Trophoblast cell (in vitro differentiated cells and primary cell): ENCODE data around the gene SLC9A2.

Experiments used
- DNase-seq, 2 donors: peaks; one replicate each; pipeline ENCODE4 v3.0.0-alpha.2; 2016
- H2AFZ ChIP-seq: 2 replicates; pipeline ENCODE4 v1.6.1; 2013; ENCODE audit warnings: low read length, moderate library complexity, mild to moderate bottlenecking; ENCODE audit not compliant: insufficient read depth, poor library complexity
- H2AK5ac ChIP-seq: 2 replicates; pipeline ENCODE4 v1.6.1; 2013; ENCODE audit warnings: mild to moderate bottlenecking, low read length
- H2BK120ac ChIP-seq: 2 replicates; pipeline ENCODE4 v1.6.1; 2013; ENCODE audit warnings: low read length, mild to moderate bottlenecking, moderate library complexity; ENCODE audit not compliant: insufficient read depth, poor library complexity
- H2BK12ac ChIP-seq: 2 replicates; pipeline ENCODE4 v1.6.1; 2013; ENCODE audit warnings: mild to moderate bottlenecking, low read length, moderate library complexity
- H2BK5ac ChIP-seq: 2 replicates; pipeline ENCODE4 v1.6.1; 2013; ENCODE audit warnings: low read length, low read depth, moderate library complexity, mild to moderate bottlenecking; ENCODE audit not compliant: poor library complexity
- H3K14ac ChIP-seq: 2 replicates; pipeline ENCODE4 v1.6.1; 2013; ENCODE audit warnings: mild to moderate bottlenecking, low read length
- H3K18ac ChIP-seq: 2 replicates; pipeline ENCODE4 v1.6.1; 2013; ENCODE audit warnings: mild to moderate bottlenecking, low read length
- H3K23ac ChIP-seq: 2 replicates; pipeline ENCODE4 v1.6.1; 2013; ENCODE audit warnings: low read length
- H3K27ac ChIP-seq: 2 replicates; pipeline ENCODE4 v1.5.1; 2013; ENCODE audit warnings: low read depth, mild to moderate bottlenecking, inconsistent platforms, low read length, moderate library complexity
- H3K27me3 ChIP-seq: 2 replicates; pipeline ENCODE4 v1.6.1; 2013; ENCODE audit warnings: inconsistent platforms, mild to moderate bottlenecking, low read length, moderate library complexity; ENCODE audit not compliant: insufficient read depth
- H3K36me3 ChIP-seq, 2 experiments: 1 replicate in 1 of 2; 2 replicates in 1 of 2; pipeline ENCODE4 v1.6.1; 2013; ENCODE audit warnings: low read length in 2 of 2, mild to moderate bottlenecking in 2 of 2, moderate library complexity in 1 of 2; ENCODE audit not compliant: insufficient read depth in 2 of 2, control insufficient read depth in 1 of 2
- H3K4ac ChIP-seq: 2 replicates; pipeline ENCODE4 v1.6.1; 2013; ENCODE audit warnings: low read depth, mild to moderate bottlenecking, low read length, moderate library complexity
- H3K4me1 ChIP-seq, 2 experiments: 1 replicate in 1 of 2; 2 replicates in 1 of 2; pipeline ENCODE4 v1.6.1; 2013; ENCODE audit warnings: low read length in 2 of 2, mild to moderate bottlenecking in 2 of 2, moderate library complexity in 1 of 2; ENCODE audit not compliant: insufficient read depth in 2 of 2, control insufficient read depth in 1 of 2
- H3K4me2 ChIP-seq: 2 replicates; pipeline ENCODE4 v1.6.1; 2013; ENCODE audit warnings: inconsistent platforms, mild to moderate bottlenecking, low read length, moderate library complexity
- H3K4me3 ChIP-seq: 2 replicates; pipeline ENCODE4 v1.5.1; 2013; ENCODE audit warnings: mild to moderate bottlenecking, low read depth, low read length, inconsistent platforms
- H3K79me1 ChIP-seq: one replicate; pipeline ENCODE4 v1.6.1; 2013; ENCODE audit warnings: low read length
- H3K79me2 ChIP-seq: 2 replicates; pipeline ENCODE4 v1.6.1; 2013; ENCODE audit warnings: low read length, mild to moderate bottlenecking; ENCODE audit not compliant: control insufficient read depth, insufficient read depth, poor library complexity
- H3K9ac ChIP-seq: 2 replicates; pipeline ENCODE4 v1.6.1; 2013; ENCODE audit warnings: mild to moderate bottlenecking, low read length
- H3K9me3 ChIP-seq: 2 replicates; pipeline ENCODE4 v1.6.1; 2013; ENCODE audit warnings: low read depth, mild to moderate bottlenecking, control low read depth, inconsistent platforms, low read length; ENCODE audit not compliant: insufficient read depth
- H4K12ac ChIP-seq: 2 replicates; pipeline ENCODE4 v1.6.1; 2013; ENCODE audit warnings: low read depth, mild to moderate bottlenecking, low read length, moderate library complexity
- H4K8ac ChIP-seq: 2 replicates; pipeline ENCODE4 v1.6.1; 2013; ENCODE audit warnings: low read depth, mild to moderate bottlenecking, low read length, moderate library complexity
- H4K91ac ChIP-seq: one replicate; pipeline ENCODE4 v1.6.1; 2013; ENCODE audit warnings: low read depth, mild to moderate bottlenecking, low read length, moderate library complexity
- WGBS: extraction: QIAGEN DNeasy Blood & Tissue Kit; methylation state at CpG from one replicate; pipeline ENCODE4 v1.1.7; 2013; ENCODE audit warnings: missing lambda C conversion rate; ENCODE audit not compliant: insufficient read length, insufficient coverage; ENCODE audit errors: extremely low coverage; 5-methylcytosine and 5-hydroxymethylcytosine counted together

The SLC9A2 gene

DNA sequence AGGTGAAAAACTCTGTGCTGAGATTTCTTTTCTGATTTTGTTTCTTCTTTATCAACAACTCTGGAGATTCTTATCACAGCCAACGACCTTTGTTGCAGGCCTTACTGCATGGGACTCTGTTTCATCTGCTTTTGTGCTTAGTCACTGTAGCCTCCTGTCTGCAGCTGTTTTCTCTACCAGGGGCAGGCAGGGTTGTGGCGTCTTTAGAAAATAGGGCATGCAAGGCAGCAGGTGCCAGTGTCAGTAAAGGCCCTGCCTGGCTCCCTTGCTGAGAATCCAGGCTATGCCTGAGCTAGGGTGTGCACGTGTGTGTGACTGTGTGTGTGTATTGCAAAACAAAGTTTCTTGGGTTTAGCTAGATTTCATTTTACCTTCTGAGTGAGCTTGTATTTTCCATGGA is 14.6 kb upstream of the SLC9A2 start:
- H3K18ac ChIP-seq = no peak overlapping the region
- peaks cover 0 to 2% of the 10 kb centered on the region in 2 experiments for H3K4me1 ChIP-seq
- no peak overlapping the region for H2BK5ac ChIP-seq
- H2AK5ac ChIP-seq = no peak overlapping the region
- no peak overlapping the region for H4K91ac ChIP-seq
- H3K27ac ChIP-seq = no peak overlapping the region
- no peak overlapping the region for H2AFZ ChIP-seq
- H4K12ac ChIP-seq = no peak overlapping the region
- H3K4me3 ChIP-seq = no peak overlapping the region
- H2BK12ac ChIP-seq = no peak overlapping the region
- no peaks in the 10 kb centered on the region for H3K36me3 ChIP-seq
- H4K8ac ChIP-seq = no peak overlapping the region
- no peak overlapping the region for H3K4me2 ChIP-seq
- peak; percentile 21 to 63 for DNase-seq
- no CpG with 5 or more reads among the region's 3 CpGs for WGBS
- no peaks in the 10 kb centered on the region for H3K79me1 ChIP-seq
- no peak overlapping the region for H3K23ac ChIP-seq
- no peak overlapping the region for H2BK120ac ChIP-seq
- H3K4ac ChIP-seq = no peak overlapping the region
- no peaks in the 10 kb centered on the region for H3K9me3 ChIP-seq
- H3K9ac ChIP-seq = no peak overlapping the region
- no peaks in the 10 kb centered on the region for H3K27me3 ChIP-seq
- H3K79me2 ChIP-seq = no peaks in the 10 kb centered on the region
- no peak overlapping the region for H3K14ac ChIP-seq

DNA sequence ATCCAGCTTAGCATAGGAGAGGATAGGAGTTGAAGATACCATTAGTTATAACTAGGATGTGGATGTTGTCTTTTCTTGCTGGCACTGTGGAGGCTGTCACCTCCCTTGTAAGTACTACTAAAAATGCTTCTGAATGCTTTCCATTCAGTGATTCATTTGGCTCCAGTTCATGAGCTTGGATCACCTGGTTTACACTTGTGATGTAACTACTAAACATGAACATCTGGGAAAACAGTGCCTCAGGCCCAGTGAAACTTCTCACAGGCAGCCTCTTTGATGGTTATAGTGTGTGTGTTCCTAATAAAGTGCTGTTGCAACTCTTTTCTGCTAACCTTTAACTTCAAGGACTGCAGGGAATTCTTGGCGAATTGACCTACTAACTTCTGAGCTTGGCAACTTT is 13.0 kb upstream of the SLC9A2 start:
- Histone ChIP-seq H2BK120ac (no peak overlapping the region), H2AFZ (no peak overlapping the region), H3K4ac (no peak overlapping the region), H2BK5ac (no peak overlapping the region), H3K4me3 (no peak overlapping the region), H3K4me1 (peaks cover 0 to 2% of the 10 kb centered on the region in 2 experiments), H3K27ac (no peak overlapping the region), H3K79me1 (no peaks in the 10 kb centered on the region), H3K36me3 (no peaks in the 10 kb centered on the region), H4K91ac (no peak overlapping the region), H4K12ac (no peak overlapping the region), H4K8ac (no peak overlapping the region), H3K79me2 (no peaks in the 10 kb centered on the region), H3K4me2 (no peak overlapping the region), H3K27me3 (no peaks in the 10 kb centered on the region), H3K9ac (no peak overlapping the region), H3K18ac (no peak overlapping the region), H3K9me3 (no peaks in the 10 kb centered on the region), H2BK12ac (no peak overlapping the region), H3K14ac (no peak overlapping the region), H3K23ac (no peak overlapping the region), H2AK5ac (no peak overlapping the region)
- WGBS = no CpG with 5 or more reads among the region's 1 CpG
- DNase-seq = peak; percentile 79 to 82

DNA sequence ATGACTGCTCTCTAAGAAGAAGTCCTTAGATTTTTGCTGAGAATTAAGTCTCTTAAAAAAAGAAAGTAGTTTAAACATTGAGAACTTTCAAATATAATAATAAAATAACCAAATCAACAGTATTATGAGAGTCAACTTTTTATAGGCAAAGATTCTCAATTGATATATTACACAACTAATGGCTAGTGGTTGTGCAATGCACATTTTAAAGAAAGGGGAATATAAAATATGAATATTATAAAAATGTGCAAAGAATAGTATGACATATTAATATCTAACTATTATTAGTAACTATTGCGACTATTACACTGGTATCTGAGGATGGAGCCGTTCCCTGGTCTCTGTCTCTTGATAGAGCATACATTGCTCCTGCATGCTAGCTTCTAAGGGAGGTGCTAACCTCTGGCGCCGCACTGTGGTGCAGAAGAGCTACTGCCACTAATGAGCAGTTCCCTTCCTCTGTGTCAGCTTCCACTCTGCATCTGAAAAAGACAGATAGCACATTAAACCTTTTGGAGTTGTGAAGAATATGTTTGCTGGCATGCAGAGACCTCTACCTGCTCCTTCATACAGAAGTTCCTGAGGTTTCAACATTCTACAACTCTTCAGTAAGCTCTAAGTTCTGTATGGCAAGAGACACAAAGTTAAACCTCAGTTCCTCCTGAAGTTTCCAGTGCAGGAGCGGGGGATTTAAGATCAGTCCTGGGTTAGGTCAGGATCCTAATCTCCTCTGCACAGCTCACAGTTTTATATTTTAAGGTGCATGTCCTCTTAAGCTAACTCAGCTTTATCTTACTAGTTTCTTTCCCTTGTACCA is 3.5 kb upstream of the SLC9A2 start:
- no CpG with 5 or more reads among the region's 5 CpGs for WGBS
- Histone ChIP-seq H3K4me3 (no peak overlapping the region), H2BK5ac (no peak overlapping the region), H2AFZ (no peak overlapping the region), H3K4me2 (no peak overlapping the region), H2BK12ac (no peak overlapping the region), H2AK5ac (no peak overlapping the region), H2BK120ac (no peak overlapping the region), H3K9ac (no peak overlapping the region), H3K23ac (no peak overlapping the region), H3K27ac (no peak overlapping the region), H3K18ac (no peak overlapping the region), H3K14ac (no peak overlapping the region), H4K91ac (no peak overlapping the region), H3K4ac (no peak overlapping the region), H4K12ac (no peak overlapping the region), H3K27me3 (peaks cover 21% of the 10 kb centered on the region), H3K9me3 (no peaks in the 10 kb centered on the region), H3K36me3 (no peaks in the 10 kb centered on the region), H3K4me1 (peaks cover 9 to 14% of the 10 kb centered on the region in 2 experiments), H4K8ac (no peak overlapping the region), H3K79me1 (no peaks in the 10 kb centered on the region), H3K79me2 (no peaks in the 10 kb centered on the region)
- peak; percentile 36 to 78 for DNase-seq

DNA sequence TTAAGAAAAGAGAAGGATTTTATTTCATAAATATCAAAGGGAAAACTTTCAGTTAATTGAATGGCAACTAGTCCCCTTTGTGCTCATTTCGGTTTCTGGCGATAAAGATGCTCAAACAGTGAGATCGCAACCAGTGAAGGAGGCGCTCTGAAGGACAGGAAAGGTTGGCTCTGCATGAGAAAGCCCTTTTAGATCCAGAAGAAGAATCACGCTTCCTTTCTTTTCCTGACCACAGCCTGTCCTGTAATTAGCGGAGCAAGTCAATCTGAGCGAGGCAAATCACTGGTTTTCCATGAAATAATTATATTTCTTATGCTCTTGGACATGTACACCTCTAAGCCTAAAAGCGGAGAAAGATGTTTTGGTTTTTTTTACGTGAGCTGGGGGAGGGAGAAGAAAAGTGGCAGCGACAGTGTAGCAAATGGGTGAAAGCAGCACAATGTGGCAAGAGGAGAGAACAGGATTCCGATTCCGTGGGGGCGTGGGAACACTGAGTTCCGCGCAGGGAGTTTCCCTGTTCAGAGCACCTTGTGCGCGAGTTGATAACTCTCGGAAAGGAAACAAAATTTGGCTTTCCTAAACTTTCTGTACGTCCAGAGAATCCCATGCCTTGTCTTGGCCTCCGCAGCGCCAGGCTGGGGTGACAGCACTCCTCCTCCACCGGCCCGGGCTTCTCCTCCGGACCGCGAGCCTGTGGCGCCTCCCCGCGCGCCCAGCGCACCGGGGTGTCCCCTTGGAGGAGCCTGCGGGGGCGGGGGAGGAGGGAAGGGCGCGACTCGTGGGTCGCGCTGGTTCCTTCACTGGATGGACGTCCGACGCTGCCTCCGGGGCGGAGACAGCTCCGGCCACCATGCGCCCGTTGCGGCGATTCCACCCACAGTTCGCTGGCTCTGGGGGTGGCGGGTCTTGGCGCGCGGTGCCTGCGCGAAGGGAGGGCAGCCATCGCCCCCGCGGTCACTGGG is 620 bp upstream of the SLC9A2 start:
- peak overlapping the region; percentile 72 for H3K4me3 ChIP-seq
- H3K14ac ChIP-seq = no peak overlapping the region
- no peaks in the 10 kb centered on the region for H3K9me3 ChIP-seq
- no peak overlapping the region for H4K91ac ChIP-seq
- H3K18ac ChIP-seq = no peak overlapping the region
- peak; percentile 6 to 43 for DNase-seq
- H3K79me1 ChIP-seq = no peaks in the 10 kb centered on the region
- H3K27ac ChIP-seq = no peak overlapping the region
- H4K12ac ChIP-seq = no peak overlapping the region
- peaks cover 21% of the 10 kb centered on the region for H3K27me3 ChIP-seq
- H2AK5ac ChIP-seq = no peak overlapping the region
- no CpG with 5 or more reads among the region's 59 CpGs for WGBS
- peaks cover 12 to 14% of the 10 kb centered on the region in 2 experiments for H3K4me1 ChIP-seq
- no peak overlapping the region for H4K8ac ChIP-seq
- H3K79me2 ChIP-seq = no peaks in the 10 kb centered on the region
- no peak overlapping the region for H3K23ac ChIP-seq
- no peak overlapping the region for H2BK120ac ChIP-seq
- H3K4me2 ChIP-seq = peak overlapping the region; percentile 99
- no peaks in the 10 kb centered on the region for H3K36me3 ChIP-seq
- H2BK12ac ChIP-seq = no peak overlapping the region
- no peak overlapping the region for H3K4ac ChIP-seq
- H2AFZ ChIP-seq = peak overlapping the region; percentile 33
- H3K9ac ChIP-seq = no peak overlapping the region
- no peak overlapping the region for H2BK5ac ChIP-seq
